SW480 (cell line): ENCODE data around the gene HOXD3.

ENCODE experiments used
- DNase-seq: peaks from one replicate; pipeline ENCODE4 v3.0.0-alpha.2; 2016; ENCODE audit warnings: low spot score

Gene HOXD3

DNA sequence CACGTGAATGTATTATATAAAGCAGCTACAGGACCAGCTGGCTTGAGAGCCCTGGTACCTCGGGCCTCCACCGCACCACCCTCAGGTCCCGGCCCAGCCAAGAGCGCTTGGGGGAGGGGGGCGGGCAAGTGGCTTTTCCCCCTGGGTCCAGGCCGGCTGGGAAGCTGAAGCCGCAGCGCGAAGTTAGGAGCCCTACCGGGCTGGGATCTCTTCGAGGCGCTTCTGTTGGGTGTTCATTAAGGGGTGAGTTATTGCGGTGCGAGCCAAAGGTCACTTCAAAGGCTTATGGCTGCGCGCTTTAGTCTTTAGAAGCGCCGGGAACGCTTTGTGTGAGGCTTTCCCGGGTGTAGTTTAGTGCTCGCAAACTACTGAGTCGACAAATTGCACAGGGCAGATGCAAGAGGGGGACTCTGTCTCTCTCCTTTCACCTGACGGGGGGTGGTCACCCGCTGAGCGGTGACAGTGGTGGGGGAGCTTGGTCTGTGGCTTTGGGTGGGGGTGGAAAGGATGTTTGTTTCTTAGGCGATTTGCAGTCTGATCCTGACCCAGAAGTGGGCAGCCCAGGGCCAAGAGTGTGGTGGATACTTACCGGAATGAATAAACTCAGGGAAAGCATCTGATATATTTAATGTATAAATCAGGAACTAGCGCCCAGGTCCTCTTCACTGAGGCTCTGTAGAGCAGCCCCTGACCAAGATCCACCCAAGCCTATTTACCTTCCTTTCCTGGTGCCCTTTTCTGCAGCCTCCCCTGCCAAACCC, 6.0 kb downstream of the HOXD3 start:
- peak; percentile 66 for DNase-seq

DNA sequence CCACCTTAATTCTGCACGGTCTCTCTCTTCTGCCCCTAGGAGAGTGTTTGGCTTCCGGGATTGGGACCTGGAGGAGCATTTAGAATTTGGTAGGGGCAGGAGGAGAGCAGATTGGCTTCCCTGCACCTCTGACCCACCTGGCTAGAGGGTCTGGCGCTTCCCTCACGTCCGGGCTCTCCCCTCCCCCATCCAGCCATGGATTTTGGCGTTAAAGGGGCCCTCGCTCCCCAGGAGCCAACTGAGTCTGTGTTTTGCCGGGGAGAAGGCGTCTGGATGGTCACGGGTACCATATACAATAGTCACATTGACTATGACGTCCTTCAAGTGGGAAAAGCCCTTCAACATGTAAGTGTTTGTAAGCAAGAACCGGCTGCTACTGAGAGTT, 6.6 kb downstream of the HOXD3 start:
- DNase-seq, result no peak

- DNase-seq, result no peak
These were observed 7.1 kb downstream of the HOXD3 start for GRCh38 chr2:176164201-176164600.

DNA sequence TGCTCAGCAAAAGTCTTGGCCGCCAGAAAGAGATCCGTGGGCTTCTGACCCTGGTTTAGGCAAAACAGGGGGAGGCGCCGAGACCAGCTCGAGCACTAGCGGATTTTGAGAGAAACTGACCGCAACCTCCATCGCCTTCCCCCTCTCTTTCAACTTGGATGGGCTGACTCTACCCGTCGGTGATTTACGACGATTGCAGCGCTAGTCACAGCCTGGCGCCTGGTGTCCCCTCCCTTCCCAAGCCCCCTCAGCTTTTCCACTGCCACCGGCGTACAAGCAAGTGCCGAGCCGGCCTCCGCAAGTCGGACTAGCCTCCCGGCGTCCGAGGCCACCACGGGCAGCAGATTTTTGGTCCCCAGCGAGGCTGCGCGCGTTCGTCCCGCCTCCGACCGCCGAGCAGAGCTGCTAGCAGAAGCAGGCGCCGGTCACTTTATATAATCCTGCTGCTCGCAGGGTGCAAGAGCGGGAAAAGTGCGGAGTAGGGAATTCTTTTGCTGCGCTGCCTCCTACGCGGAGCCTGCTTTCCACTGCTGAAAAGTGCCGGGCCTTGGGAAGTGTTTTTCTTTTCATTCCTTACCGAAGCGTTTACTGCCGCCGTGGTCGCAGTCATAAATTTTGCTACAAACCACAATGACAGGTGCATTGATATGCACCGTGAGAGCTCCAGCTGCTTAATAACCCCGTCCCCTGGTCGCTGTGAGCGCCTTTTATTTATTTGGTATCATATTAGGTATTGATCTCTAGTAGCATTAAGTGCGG, 7.7 kb downstream of the HOXD3 start:
- DNase-seq, result peak; percentile 46

GRCh38 chr2:176165370-176166050, 8.4 kb downstream of the HOXD3 start:
- DNase-seq, result peak; percentile 28

GRCh38 chr2:176166272-176166671, 9.2 kb downstream of the HOXD3 start:
- DNase-seq, result no peak

DNA sequence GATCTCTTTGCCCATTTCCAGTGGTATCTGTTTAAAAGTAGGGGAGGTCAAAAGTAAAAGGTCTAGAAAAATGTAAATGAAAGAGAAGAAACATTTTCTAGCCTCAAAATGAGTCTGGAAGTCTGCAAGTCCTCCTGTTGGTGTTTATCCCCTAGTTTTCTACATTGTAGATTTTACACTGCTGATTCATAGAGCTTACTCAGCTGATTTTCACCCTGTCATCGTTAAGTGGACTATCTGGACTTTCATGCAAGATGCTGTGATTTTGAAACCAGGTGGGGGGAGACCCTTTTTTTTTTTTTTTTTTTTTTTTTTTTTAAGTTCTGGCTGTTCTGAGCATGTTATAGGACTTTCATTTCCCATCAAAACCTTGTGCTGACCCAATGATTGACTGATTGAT, 10.3 kb downstream of the HOXD3 start:
- DNase-seq, result no peak

DNA sequence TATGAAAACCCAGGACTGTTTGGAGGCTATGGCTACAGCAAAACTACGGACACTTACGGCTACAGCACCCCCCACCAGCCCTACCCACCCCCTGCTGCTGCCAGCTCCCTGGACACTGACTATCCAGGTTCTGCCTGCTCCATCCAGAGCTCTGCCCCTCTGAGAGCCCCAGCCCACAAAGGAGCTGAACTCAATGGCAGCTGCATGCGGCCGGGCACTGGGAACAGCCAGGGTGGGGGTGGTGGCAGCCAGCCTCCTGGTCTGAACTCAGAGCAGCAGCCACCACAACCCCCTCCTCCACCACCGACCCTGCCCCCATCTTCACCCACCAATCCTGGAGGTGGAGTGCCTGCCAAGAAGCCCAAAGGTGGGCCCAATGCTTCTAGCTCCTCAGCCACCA, 12.1 kb downstream of the HOXD3 start:
- DNase-seq, result no peak

DNA sequence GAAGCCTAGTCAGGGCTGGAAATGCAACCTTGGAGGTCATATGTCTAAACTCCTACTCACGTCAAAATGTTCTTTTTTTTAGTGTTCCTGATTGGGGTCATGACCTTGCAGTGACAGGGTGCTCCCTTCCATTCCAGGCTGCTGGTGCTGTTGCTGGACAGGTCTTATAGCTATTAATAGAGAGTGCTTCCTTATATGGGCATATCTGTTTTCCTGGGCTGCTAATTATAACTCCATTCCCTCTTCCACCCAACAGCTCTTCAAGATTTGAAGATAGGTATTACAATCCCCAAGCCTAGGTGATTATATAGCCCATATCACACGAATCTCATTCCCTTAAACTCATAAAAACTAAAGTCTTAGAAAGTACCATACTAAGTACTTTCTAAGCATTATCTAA, 12.6 kb downstream of the HOXD3 start:
- DNase-seq, result no peak

- DNase-seq, result no peak
These were observed 13.6 kb downstream of the HOXD3 start for GRCh38 chr2:176170602-176171305.

- DNase-seq, result no peak
These were observed 14.4 kb downstream of the HOXD3 start for GRCh38 chr2:176171351-176172006.

DNA sequence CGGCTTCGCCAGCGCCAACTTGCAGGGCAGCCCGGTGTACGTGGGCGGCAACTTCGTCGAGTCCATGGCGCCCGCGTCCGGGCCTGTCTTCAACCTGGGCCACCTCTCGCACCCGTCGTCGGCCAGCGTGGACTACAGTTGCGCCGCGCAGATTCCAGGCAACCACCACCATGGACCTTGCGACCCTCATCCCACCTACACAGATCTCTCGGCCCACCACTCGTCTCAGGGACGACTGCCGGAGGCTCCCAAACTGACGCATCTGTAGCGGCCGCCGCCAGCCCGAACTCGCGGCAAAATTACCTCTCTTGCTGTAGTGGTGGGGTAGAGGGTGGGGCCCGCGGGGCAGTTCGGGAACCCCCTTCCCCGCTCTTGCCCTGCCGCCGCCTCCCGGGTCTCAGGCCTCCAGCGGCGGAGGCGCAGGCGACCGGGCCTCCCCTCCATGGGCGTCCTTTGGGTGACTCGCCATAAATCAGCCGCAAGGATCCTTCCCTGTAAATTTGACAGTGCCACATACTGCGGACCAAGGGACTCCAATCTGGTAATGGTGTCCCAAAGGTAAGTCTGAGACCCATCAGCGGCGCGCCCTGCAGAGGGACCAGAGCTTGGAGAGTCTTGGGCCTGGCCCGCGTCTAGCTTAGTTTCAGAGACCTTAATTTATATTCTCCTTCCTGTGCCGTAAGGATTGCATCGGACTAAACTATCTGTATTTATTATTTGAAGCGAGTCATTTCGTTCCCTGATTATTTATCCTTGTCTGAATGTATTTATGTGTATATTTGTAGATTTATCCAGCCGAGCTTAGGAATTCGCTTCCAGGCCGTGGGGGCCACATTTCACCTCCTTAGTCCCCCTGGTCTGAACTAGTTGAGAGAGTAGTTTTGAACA, 15.1 kb downstream of the HOXD3 start:
- DNase-seq, result no peak

- peak; percentile 33 for DNase-seq
These were observed 15.9 kb downstream of the HOXD3 start for GRCh38 chr2:176172895-176173566.

DNA sequence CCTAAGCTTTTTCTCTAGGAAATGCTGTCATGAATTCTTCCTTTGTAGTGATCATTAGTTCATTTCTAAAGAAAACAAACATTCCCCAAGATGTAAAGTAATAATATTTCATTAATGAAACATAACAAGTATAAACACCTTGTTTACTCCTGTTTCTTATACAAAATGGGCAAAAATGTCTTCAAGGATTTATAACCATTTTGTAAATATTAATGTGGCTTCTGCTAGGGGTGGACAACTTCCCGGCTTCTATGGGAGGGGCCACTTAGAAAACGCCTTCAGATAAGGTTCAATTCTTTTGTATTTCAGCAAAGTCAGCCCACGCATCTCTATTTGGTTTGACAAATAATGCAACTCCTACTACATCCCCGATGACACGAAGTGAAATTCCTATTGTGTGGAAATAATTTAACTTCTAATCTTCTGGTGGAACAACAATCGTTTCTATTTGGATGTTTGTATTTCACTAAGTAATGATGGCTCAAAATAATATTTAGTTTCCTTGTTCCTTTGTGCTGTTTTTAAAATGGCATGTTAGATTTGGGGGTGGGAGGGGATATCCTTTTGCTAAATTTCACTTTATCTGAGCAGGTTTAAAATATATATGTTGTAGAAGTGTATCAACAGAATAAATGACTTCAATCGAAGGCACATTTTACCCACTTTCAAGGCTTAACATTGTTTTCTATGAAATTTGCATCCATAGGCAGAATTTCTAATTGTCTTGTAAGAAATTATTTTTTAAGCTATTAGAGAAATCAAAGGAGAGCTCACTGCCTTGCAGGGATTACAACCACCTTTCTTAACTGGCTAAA, 16.7 kb downstream of the HOXD3 start:
- no peak for DNase-seq

- DNase-seq, result no peak
These were observed 17.3 kb downstream of the HOXD3 start for GRCh38 chr2:176174382-176174823.

- no peak for DNase-seq
These were observed 18.0 kb downstream of the HOXD3 start for GRCh38 chr2:176174824-176175708.

DNA sequence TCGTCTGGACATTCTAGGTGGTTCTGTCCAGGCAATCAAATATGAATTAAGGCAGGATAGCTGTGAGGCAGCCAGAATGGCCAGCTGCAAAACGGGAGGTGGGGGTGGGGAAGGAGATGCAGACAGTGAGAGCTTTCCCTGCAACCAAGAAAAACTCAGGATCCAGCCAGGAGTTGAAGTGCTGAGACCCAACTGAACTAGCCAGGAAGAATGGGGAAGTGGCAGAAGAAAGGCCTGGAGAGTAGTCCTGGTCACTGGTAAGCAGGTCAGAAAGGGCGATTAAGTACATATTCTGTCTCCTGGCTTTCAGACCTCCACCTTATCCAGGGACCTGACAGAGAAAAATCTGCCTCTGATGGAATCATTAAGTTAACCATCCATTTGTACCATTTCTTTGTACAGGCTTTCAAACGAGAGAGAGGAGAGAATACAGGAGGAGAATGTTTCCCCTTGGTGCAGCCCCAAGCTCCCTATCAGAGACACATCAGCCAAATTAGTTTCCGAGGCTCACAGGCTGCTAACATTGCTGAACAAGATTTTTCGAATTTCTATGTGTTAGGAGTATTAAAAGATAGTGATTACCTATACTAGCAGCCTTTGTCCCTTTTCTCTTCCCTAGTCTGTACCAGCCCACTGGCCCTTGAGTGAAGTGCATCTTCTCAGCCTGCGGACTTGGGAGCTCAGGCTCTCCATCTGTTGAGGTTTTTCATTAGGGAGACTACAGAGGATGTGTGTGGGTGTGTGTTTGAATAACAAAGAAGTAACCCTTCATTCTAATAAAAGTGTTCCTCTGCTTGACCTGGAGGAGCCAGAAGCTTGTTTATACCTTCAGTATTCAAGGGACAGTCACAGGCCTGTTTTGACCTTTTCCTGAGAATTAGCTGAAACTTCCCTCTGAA, 18.9 kb downstream of the HOXD3 start:
- DNase-seq, result no peak
